Activated CD4-positive, alpha-beta T cell treated with anti-CD3 and anti-CD28 coated beads, Interleukin-2, amount 10 ng/mL, durations not matched to agents 7 days and 5 days (primary cell): ENCODE results near the gene DDO. TPM values are rescaled to one million over a fixed set of nuclear protein-coding genes. Genes with fewer than 3 reads are reported as not detected.
A peak's percentile ranks its signal among the peaks of the same experiment; 100 is the strongest.
"Not testable (repeated sequence)": the region's sequence is repeated elsewhere in the genome, so short reads cannot be mapped to it uniquely, and the experiment has no call there.

Source experiments
- CTCF ChIA-PET: fragments of 350-600 bp; sonication (Branson Sonifier 250); formaldehyde crosslinking; loops from one replicate; lab custom pipeline; 2021; ENCODE audit warnings: antibody characterized with exemption; lab: Charles Lee
- POLR2A ChIA-PET: fragments of 350-600 bp; sonication (Branson Sonifier 250); formaldehyde crosslinking; loops from one replicate; lab custom pipeline; 2021; ENCODE audit warnings: antibody characterized with exemption; lab: Charles Lee
- DNase-seq: peaks from one replicate; pipeline ENCODE4 v3.0.0-alpha.2; 2020
- H3K27ac Mint-ChIP-seq: one replicate; pipeline ENCODE4 v1.8.0; 2021; ENCODE audit warnings: mild to moderate bottlenecking, moderate library complexity, mixed read lengths
- H3K27me3 Mint-ChIP-seq: one replicate; pipeline ENCODE4 v1.8.0; 2021; ENCODE audit warnings: mixed read lengths
- H3K36me3 Mint-ChIP-seq: one replicate; pipeline ENCODE4 v1.8.0; 2021; ENCODE audit warnings: low read depth, mixed read lengths
- H3K4me1 Mint-ChIP-seq: one replicate; pipeline ENCODE4 v1.8.0; 2021; ENCODE audit warnings: mixed read lengths
- H3K4me3 Mint-ChIP-seq: one replicate; pipeline ENCODE4 v1.8.0; 2021; ENCODE audit warnings: mild to moderate bottlenecking, moderate library complexity, mixed read lengths
- H3K9me3 Mint-ChIP-seq: one replicate; pipeline ENCODE4 v1.8.0; 2021; ENCODE audit warnings: mixed read lengths
- total RNA-seq, 2 experiments: library from RNA; stranded (reverse); gene quantifications; one replicate each; pipeline ENCODE4 v1.2.3, GENCODE V29; 2021

DDO gene
- total RNA-seq, 2 experiments from 2014 or later = not detected

GRCh38 chr6:110358553-110359160 is 56.7 kb downstream of the DDO start:
- POLR2A ChIA-PET = no interaction called here
- Mint-ChIP-seq H3K27me3 (peaks cover 54% of the 10 kb centered on the region), H3K27ac (no peak overlapping the region), H3K9me3 (no peaks in the 10 kb centered on the region), H3K4me1 (peaks cover 13% of the 10 kb centered on the region), H3K36me3 (peaks cover 2% of the 10 kb centered on the region), H3K4me3 (no peak overlapping the region)
- no peak for DNase-seq
- CTCF ChIA-PET = no interaction called here

GRCh38 chr6:110357664-110358552 is 57.5 kb downstream of the DDO start, which contains the start of gene METTL24:
Gene METTL24 (minus strand): TSS chr6:110358349. CDS start chr6:110358272, 77 bp downstream.
- peak within 1 kb of the TSS; percentile 75 for H3K4me3 Mint-ChIP-seq
- H3K27ac Mint-ChIP-seq = no peak within 1 kb of the TSS
- DNase-seq = peak; percentile 7
- peaks cover 13% of the 10 kb centered on the region for H3K4me1 Mint-ChIP-seq
- no peaks in the 10 kb centered on the region for H3K9me3 Mint-ChIP-seq
- peaks cover 2% of the 10 kb centered on the region for H3K36me3 Mint-ChIP-seq
- peaks cover 57% of the 10 kb centered on the region for H3K27me3 Mint-ChIP-seq
- CTCF ChIA-PET = no interaction called here
- POLR2A ChIA-PET = no interaction called here

DNA sequence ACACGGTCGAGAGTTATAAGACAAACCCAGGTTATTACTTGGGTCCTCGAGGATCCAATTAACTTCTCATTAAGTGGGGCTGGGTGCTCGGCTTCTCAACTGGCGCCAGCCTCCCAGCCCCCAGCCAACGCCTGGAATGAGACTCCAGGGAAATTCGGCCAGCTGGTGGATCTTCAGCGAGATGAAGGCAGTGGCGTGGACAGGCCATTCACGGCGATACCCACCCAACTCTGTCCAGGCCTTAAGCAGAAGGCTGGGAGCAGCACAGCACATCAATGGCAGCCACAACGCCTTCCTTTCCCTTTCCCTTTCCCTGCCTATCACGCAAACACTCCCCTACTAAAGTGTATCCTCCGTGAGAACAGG is 58.1 kb downstream of the DDO start:
- no peak for DNase-seq
- Mint-ChIP-seq H3K27me3 (peaks cover 52% of the 10 kb centered on the region), H3K9me3 (no peaks in the 10 kb centered on the region), H3K36me3 (peaks cover 2% of the 10 kb centered on the region), H3K4me3 (peak overlapping the region; percentile 75), H3K4me1 (peaks cover 13% of the 10 kb centered on the region), H3K27ac (no peak overlapping the region)
- CTCF ChIA-PET = no interaction called here
- POLR2A ChIA-PET = no interaction called here

DNA sequence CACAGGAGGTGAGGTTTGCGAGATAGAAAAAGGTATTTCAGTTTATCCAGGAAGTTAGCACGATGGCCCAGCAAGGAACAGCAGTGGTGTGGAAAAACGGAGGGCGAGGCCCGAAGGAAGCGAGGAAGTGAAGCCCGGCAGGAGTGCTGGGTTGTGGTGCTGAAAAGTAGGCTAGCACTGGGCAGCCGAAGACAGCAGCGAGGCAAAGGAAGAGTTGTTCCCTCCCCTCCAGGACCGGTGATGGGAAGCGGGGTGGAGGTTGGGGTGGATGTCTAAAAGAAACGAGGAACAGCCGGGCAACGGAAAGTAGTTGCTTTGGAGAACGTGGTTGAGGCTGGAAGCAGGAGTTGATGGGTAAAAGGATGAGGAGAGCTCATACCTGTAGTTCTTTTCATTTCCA is 58.6 kb downstream of the DDO start:
- CTCF ChIA-PET = no interaction called here
- DNase-seq = no peak
- H3K27ac Mint-ChIP-seq = no peak overlapping the region
- peaks cover 13% of the 10 kb centered on the region for H3K4me1 Mint-ChIP-seq
- H3K27me3 Mint-ChIP-seq = peaks cover 52% of the 10 kb centered on the region
- POLR2A ChIA-PET = no interaction called here
- peaks cover 2% of the 10 kb centered on the region for H3K36me3 Mint-ChIP-seq
- peak overlapping the region; percentile 23 for H3K4me3 Mint-ChIP-seq
- H3K9me3 Mint-ChIP-seq = no peaks in the 10 kb centered on the region

DNA sequence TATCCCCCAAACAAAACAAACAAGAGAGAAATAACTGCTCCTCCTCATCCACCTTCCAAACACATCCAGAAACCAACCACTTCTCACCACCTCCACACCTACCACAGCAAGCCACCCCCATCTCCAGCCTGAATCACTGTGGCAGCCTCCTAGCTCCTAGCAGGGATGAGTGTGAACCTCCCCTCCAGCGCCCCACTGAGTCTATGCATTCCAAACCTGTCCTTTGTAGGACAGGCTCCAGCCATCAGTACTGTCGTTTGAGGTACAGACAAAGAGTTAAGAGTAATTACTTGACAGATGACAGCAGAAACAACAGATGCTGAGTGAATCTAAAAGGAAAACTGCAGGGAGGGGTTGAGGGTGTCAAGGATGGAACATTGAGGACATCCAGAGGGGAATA is 59.6 kb downstream of the DDO start:
- Mint-ChIP-seq H3K36me3 (peaks cover 2% of the 10 kb centered on the region), H3K27me3 (peaks cover 48% of the 10 kb centered on the region), H3K9me3 (no peaks in the 10 kb centered on the region), H3K4me1 (peaks cover 13% of the 10 kb centered on the region), H3K27ac (no peak overlapping the region), H3K4me3 (no peak overlapping the region)
- ChIA-PET CTCF (no interaction called here), POLR2A (no interaction called here)
- no peak for DNase-seq

DNA sequence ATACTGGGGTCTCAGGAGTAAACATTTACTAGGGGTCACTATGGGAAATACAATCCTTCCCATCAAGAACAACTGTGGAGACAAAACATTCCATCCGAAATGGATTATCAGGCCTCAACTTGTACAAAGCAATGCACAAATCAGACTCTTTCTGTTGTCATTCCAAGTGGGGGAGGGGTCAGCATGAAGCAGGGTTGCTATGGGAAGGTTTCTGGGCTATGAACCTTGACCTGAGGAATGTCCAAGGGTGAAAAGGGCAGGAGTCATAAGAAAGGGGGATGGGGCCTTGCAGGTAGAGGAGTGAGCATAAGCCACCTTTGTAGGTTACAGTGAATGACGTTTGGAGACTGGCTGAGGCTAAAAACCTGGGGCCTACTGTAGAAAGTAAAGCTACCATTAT is 60.4 kb downstream of the DDO start:
- H3K9me3 Mint-ChIP-seq = no peaks in the 10 kb centered on the region
- H3K4me3 Mint-ChIP-seq = no peak overlapping the region
- ChIA-PET CTCF (no interaction called here), POLR2A (no interaction called here)
- H3K27ac Mint-ChIP-seq = no peak overlapping the region
- H3K4me1 Mint-ChIP-seq = peaks cover 13% of the 10 kb centered on the region
- DNase-seq = no peak
- H3K36me3 Mint-ChIP-seq = peaks cover 2% of the 10 kb centered on the region
- H3K27me3 Mint-ChIP-seq = peaks cover 42% of the 10 kb centered on the region

GRCh38 chr6:110354153-110354552 is 61.2 kb downstream of the DDO start:
- no peak overlapping the region for H3K4me3 Mint-ChIP-seq
- H3K27me3 Mint-ChIP-seq = peaks cover 34% of the 10 kb centered on the region
- H3K36me3 Mint-ChIP-seq = peaks cover 2% of the 10 kb centered on the region
- peaks cover 13% of the 10 kb centered on the region for H3K4me1 Mint-ChIP-seq
- H3K9me3 Mint-ChIP-seq = no peaks in the 10 kb centered on the region
- ChIA-PET CTCF (no interaction called here), POLR2A (no interaction called here)
- no peak for DNase-seq
- no peak overlapping the region for H3K27ac Mint-ChIP-seq

GRCh38 chr6:110353457-110354001 is 61.8 kb downstream of the DDO start:
- no peaks in the 10 kb centered on the region for H3K9me3 Mint-ChIP-seq
- peaks cover 11% of the 10 kb centered on the region for H3K4me1 Mint-ChIP-seq
- no peak overlapping the region for H3K27ac Mint-ChIP-seq
- POLR2A ChIA-PET = no interaction called here
- CTCF ChIA-PET = no interaction called here
- DNase-seq = no peak
- no peaks in the 10 kb centered on the region for H3K36me3 Mint-ChIP-seq
- H3K4me3 Mint-ChIP-seq = no peak overlapping the region
- peaks cover 28% of the 10 kb centered on the region for H3K27me3 Mint-ChIP-seq

- ChIA-PET CTCF (interaction anchor here (0.7 kb wide), 1 partner anchor 19 kb away, joined by 3 read pairs; no protein-coding TSS in a partner anchor), POLR2A (no interaction called here)
- H3K36me3 Mint-ChIP-seq = no peaks in the 10 kb centered on the region
Observed at GRCh38 chr6:110352563-110353262, 62.7 kb downstream of the DDO start.

GRCh38 chr6:110351986-110352385 is 63.4 kb downstream of the DDO start:
- no peaks in the 10 kb centered on the region for H3K36me3 Mint-ChIP-seq
- CTCF ChIA-PET = no interaction called here
- no peak overlapping the region for H3K27ac Mint-ChIP-seq
- no peak for DNase-seq
- no peaks in the 10 kb centered on the region for H3K9me3 Mint-ChIP-seq
- H3K4me3 Mint-ChIP-seq = no peak overlapping the region
- H3K4me1 Mint-ChIP-seq = peaks cover 6% of the 10 kb centered on the region
- peaks cover 19% of the 10 kb centered on the region for H3K27me3 Mint-ChIP-seq
- POLR2A ChIA-PET = no interaction called here

More at GRCh38 chr6:110352563-110353262, 62.7 kb downstream of the DDO start:
- H3K9me3 Mint-ChIP-seq = no peaks in the 10 kb centered on the region
- peaks cover 11% of the 10 kb centered on the region for H3K4me1 Mint-ChIP-seq
- H3K4me3 Mint-ChIP-seq = no peak overlapping the region
- DNase-seq = no peak
- no peak overlapping the region for H3K27ac Mint-ChIP-seq
- H3K27me3 Mint-ChIP-seq = peaks cover 26% of the 10 kb centered on the region

DNA sequence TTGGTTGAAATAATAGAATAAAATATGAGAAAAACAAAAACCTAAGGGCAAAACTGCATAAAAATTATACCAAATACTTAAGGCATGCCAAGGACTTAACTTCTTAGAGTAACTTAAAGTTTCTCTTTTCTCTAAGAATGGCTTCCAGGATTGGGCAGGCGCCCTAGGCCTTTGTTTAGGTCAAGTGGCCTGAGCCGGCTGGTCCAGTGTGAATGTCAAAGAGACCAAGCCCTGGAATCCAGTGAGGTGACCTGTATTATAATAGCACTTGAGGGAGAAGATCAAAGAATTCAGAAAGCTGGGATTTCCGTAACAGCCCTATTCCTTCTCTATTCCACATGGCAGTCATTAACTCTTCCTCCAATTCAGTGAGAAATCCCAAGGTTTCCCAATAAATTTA is 63.8 kb downstream of the DDO start:
- H3K36me3 Mint-ChIP-seq = no peaks in the 10 kb centered on the region
- ChIA-PET CTCF (no interaction called here), POLR2A (no interaction called here)
- H3K4me1 Mint-ChIP-seq = peaks cover 2% of the 10 kb centered on the region
- peaks cover 17% of the 10 kb centered on the region for H3K27me3 Mint-ChIP-seq
- no peak overlapping the region for H3K27ac Mint-ChIP-seq
- no peaks in the 10 kb centered on the region for H3K9me3 Mint-ChIP-seq
- no peak overlapping the region for H3K4me3 Mint-ChIP-seq
- no peak for DNase-seq

GRCh38 chr6:110350593-110350992 is 64.8 kb downstream of the DDO start:
- H3K27me3 Mint-ChIP-seq = peaks cover 11% of the 10 kb centered on the region
- H3K4me3 Mint-ChIP-seq, DNase-seq, H3K9me3 Mint-ChIP-seq, H3K27ac Mint-ChIP-seq, CTCF ChIA-PET, POLR2A ChIA-PET, H3K36me3 Mint-ChIP-seq, H3K4me1 Mint-ChIP-seq: not testable (repeated sequence)
